ENCODE measurements around the gene TM2D3.

The TM2D3 gene

DNA sequence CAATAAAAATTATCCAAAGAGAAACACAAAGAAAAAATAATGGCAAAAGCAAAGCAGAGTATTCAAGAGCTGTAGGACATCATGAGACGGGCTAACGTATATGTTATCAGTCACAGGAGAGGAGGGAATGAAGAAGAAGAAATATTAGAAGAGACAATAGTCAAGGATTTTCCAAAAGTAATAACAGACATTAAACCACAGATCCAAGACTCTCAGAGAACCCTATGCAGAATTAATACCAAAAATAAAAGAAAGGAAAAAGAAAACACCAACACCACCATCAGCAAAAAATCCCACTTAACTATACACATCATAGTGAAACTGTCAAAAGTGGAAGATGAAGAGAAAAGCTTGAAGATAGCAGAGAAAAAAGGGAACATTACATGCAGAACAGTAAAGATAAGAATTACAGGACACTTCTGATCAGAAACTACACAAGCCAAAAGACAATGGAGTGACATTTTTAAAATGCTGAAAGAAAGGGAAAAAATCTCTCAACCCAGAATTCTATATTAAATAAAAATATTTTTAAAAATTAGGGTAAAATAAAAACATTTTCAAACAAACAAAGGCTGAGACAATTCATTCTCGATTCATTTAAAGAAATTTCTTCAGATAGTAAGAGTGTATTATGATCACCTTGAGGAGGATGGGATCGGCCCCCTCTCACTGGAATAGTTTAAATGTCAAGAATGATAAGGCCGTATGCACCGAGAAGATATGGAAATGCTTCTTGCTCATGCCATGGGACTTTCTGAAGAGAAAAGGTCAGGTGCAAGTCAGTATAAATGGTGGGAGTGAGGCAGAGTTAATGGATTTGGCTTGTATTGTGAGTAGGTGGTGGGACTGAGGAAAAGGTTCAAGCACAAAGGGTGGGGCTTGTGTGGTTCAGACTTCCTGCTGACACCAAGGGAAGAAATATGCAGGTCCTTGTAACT, 28.5 kb downstream of the TM2D3 start:
- no peak for DNase-seq (ENCODE audit: low read depth)

DNA sequence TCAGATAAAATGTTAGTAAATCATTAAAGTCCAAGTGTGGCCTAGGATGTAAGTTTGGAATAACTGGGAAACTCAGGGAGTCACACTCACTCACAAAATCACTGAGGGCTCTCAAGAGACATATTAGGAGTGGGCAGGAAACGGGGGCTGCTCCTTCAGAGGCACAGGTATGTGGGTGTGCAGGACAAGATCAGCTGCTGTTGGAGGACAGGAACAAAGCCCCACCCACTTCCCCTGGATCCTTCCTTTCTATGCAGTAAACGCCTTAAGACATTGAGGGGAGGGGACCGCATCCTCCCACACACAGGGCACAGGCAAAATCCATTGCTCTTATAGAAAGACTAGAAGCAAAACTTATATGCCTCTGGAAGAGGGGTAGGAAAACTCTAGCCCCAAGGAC, 30.2 kb downstream of the TM2D3 start:
- DNase-seq (ENCODE audit: low read depth) = no peak

DNA sequence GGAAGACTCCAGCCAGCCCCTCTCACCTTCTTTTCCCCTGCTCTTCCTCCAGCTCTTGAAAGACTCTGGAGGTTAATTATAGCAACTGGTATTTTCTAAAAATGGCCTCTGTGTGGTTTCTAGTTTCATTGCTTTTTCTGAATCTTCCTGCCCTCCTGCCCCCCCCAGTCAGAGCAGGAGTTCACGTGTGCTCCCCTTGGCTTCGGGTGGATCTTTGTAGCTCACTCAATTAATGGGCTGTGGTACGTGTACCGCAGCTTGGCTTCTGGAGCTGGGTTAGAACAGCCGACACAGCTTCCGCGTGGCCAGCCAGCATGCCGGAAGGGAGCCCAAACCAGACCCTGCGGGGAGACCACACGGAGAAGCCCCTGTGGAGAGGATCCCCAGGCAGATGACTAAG, 31.5 kb downstream of the TM2D3 start:
- no peak for DNase-seq (ENCODE audit: low read depth)

DNA sequence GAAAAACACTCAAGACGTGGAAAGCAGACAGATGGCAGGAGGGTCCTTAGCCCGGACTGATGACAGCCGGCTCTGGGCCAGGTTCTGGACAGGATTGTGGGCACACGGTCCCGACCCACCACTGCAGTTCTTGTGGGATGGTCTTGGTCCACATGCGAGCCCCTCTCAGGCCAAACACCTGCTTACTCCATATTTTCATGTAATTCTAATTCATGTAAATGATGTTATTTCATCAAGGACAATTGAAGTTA, 32.6 kb downstream of the TM2D3 start:
- DNase-seq (ENCODE audit: low read depth) = no peak

DNA sequence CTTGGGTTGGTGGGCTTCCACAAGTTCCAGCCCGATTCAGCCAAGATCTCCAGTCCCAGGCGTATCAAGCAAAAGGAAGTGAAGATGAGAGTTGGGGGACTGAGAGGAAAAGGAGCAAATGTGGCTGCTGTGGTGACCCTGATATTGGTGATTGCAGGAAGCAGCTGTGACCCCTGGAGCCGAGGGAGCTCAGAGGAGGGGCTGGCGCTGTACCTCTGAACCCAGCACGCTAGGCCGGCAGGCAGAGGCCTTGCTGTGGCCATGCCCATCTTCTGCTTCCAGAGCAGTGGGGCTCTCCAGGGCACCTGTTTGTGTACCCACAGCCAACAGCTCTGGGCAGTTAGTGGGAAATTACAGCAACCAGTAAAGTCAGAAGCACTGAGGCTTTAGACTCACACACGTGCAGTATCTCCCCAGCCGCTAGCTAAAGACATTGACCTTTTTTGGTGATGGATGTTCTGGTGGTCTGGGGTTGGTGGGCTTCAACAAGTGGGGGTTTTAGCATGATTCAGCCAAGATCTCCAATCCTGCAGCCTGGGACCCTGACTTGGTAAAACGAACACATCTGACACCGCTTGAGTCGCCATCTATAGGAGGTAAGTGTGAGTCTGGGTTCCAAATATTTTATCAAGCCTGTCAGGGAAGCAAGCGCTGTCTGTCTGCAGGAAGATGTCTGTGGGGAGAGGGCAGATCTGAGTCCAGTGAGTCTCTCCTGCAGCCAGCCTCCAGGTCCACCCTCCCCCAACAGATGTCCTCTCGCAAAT, 33.1 kb downstream of the TM2D3 start:
- no peak for DNase-seq (ENCODE audit: low read depth)

DNA sequence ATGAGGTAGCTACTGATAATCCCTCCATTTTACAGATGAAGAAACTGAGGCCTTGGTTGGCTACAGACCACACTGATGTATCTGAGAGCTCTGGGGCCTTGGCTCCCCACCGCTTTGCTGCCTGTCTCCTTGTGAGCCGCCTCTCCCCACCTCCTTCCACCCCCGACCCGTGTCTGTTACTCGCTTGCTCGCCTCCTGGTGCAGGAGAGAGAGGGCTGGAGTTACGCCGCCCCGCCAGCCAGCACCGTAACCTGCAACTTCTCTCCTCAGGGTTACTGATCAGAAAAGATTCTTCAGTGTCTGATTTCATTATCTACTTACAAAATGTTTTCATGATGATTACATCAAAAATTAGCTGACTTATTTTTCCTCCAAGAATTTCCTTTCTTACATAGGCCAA, 34.1 kb downstream of the TM2D3 start:
- no peak for DNase-seq (ENCODE audit: low read depth)

DNA sequence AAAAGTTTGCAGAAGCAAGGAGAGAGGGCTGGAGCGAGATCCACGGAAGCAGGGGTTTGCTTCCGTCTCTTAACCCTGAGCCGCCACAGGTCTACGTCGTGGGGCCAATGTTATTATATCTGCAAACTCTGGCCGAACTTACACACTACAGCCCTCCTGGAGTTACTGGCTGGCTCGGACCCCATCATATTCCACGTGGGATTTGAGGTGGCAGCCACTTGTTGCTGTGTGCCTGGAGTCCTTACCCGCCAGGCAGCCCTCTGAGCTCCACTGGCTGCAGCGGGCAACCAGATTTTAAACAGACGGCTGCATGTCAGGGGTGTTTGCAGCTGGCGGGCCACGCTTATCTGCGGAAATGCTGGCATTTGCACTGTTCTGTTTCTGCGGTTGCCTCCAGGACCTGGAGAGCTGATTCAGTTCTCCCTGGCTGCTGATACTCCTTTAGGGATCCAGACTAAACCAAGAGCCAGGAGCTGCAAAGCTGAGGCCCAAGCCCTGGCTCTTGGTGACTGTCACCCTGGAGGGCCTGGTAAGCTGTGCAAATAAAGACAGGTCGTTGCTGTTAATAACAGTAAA, 34.7 kb downstream of the TM2D3 start:
- no peak for DNase-seq (ENCODE audit: low read depth)

DNA sequence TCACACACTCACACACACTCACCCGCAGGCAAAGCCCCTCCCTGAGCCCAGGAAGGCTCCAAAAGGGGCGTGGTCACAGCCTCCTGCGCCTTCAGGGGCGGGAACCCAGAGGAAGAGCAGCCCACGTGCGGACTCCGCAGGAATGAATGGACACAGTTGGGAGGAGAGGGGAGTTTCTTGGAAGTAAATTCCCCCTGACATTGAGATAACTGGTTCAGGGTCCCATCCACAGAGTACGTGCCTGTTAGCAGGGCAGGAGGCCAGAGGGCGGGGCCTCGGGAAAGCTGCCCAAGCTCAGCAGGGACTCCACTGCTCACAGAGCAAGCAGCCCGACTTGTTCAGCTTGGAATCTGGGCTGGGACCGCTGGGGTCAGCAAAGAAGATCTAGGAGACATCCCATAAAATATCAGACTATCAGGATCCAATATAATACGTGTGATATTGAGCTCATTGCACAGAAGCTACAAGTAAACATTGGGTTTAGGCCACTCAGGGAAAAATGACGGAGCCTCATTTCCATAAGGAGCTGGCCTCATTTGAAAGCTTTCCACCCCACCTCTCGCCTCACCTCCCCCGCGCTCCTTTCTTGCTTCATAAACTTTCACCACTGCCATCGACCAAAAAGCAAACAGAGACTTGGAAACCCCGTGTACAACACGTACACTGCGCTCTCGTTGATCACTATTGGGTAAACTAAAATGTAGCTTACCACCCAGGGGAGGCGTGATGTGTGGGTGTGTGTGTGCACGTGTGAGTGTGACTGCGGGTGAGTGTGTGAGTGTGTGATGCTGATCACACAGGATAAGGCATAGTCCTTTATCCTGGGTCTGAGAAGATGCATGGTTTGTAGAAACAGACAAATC, 36.0 kb downstream of the TM2D3 start:
- DNase-seq (ENCODE audit: low read depth) = no peak

DNA sequence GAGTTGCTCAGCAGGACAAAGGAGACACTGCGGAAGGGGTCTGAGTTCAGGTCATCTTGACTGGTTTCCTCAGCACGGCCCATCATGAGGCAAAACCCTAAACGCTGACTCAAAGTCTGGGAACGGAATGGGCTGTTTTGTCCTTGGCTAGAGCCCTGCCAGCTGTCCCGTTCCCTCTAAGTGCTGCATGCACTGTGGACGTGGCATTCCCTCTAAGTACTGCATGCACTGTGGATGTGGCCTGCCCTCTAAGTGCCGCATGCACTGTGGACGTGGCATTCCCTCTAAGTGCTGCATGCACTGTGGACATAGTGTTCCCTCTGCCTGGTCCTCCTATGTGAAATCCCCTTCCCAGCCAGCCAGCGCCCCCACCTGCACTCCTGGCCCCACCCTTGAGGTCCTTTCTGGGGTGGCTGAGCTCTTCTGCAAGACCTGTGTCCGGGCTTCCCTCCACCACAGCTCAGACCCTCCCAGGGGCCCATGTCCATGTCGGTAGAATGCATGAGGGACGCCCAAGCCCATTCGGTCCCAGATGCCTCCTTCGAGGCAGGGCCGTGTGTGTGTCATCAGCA, 36.7 kb downstream of the TM2D3 start:
- no peak for DNase-seq (ENCODE audit: low read depth)

DNA sequence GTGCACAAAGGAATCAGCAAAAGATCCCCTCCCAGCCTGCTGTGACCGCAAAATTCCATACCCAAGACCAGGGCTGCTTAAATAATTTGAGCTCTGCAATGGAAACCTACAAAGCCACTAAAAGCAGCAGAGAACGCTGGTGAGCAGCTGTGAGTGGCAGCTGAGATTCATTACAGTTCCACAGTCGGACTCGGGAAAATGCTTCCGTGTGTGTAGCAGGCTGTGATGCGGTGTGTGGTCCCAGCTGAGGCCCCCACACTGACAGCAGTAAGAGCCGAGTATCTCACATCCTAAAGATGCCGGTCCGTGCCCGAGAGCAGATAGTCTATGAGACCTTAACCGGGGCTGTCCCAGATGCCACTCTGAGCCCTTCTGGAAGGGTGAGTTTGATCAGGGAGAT, 37.4 kb downstream of the TM2D3 start:
- no peak for DNase-seq (ENCODE audit: low read depth)

DNA sequence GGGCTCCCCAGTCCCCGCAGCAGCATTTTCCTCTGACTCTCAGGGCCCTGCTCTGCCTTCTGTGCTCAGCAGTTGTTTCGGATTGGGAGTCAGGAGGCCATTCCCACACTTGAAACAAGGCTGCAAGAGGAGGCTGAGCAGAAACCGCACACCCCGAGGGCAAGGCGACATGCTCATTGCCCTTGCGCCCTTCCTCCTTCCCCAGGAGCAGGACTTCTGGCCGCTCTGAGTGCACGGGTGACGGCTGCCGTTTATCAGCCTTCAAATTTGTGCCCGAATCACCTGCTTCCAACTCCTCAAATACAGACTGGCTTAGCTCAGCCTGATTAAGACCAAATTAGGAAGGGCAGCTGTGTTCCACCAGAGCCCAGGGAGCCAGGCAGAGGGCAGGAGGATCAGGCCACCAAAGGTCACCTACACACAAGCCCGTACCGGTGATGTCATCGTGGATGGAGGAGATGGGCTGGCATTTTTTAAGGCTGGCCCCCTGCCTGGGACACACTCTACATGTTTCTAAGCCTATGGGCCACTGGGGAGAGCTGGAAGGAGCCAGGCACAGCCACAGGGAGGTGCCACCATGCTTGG, 38.1 kb downstream of the TM2D3 start:
- no peak for DNase-seq (ENCODE audit: low read depth)

DNA sequence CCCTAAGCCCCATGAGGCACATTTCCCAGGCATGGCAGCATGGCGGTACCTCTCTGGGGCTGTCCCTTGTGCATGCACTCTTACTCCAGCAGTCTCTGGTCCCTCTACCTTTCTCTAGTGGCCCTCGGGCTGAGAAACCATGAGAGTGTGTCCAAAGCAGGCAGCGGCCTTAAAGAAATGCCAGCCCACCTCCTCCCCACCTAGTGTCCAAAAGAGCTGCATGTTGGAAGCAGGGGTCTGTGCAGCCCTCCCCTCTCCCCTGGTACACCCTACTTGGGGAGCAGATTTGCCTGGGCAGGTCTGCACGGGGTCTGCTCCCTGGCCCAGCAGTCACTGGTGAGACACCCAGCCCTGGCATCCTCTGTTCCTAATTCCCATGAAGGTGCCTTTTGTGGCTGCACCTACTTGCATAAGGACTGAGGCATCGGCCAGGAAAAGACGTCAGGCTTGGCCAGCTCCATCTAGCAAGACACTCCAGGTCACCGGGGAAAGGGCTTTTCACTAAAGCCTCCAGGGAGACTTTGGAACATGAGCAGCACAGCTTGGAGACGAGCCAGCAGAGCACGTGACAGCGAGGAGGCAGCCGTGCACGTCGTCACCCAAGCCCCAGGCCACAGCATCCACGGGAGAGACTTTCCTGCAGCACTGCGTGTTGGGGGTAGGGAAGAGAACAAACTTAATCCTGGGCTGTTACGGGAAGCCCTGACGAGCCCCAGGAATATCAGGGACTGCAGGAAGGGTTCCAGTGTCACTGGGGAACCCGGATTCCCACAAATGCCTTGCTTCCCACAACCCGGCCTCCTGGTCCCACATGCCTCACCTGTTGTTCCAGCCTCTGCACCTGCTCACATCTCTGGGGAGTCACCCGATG, 38.8 kb downstream of the TM2D3 start:
- DNase-seq (ENCODE audit: low read depth) = no peak

DNA sequence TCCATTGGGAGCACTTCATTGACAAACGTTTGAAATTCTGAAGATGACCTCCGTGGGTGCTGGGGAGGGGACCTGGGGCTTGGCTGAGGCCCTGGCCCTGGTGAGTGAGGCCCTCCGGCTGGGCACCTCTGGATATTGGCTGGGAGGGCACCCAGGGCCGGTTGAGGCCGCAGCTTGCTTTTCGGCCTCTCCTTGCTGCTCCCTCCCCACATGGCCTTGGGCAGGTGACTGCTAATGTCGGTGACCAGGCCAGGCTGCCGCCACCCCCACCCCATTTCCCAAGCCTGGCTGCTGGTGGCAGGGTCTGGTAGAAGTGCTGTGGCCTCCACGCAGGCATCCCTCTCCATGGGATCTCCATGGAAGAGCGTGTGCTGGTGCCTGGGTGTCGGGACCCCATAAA, 39.5 kb downstream of the TM2D3 start:
- no peak for DNase-seq (ENCODE audit: low read depth)

DNA sequence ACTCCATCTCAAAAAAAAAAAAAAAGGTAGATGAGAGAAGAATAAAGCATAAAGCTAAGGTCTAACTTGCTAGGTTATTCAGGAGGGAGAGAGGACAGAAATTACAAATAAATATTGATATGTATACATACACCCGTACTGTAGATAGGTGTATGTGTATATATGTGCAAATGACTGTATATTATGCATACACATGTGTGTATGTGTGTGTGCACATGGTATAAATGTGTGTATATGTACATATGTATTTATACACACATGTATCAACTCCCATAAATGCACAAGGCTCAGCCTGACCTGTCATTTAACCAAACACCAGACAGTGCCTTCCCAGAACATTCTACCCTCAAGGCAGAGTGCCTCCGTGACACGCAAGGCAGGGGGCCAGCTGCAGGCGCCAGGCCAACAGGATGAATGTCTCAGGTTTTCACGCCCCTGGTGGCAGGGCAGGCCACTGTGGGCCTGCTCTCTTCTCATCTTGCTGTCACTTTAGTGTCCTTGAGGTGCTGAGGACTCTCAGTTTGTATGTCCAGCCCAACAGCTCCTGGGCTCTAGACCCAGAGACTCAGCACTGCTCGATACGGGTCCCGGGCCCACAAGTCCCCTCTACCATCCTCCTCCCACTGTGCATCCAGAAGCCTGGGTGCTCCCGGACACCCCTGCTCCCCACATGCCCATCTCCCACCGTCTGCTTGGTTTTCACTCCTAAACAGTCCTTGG, 40.4 kb downstream of the TM2D3 start:
- no peak for DNase-seq (ENCODE audit: low read depth)

DNA sequence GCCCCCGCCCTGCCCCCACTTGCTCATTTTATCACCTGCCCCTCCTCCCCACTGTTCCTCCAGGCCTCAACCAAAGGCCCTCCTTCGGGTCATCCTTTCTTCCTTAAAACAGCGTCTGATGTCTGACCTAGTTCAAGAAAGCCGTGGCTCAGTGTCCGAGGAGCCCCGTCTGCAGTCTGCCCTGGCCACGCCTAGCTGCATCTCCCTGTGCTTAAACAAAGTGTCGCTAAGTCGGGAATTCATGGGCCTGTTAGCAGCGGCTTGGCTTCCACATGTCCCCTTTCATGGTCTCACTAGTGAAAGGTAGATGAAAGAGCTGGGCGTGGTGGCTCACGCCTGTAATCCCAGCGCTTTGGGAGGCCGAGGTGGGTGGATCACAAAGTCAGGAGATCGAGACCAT, 41.2 kb downstream of the TM2D3 start:
- no peak for DNase-seq (ENCODE audit: low read depth)

DNA sequence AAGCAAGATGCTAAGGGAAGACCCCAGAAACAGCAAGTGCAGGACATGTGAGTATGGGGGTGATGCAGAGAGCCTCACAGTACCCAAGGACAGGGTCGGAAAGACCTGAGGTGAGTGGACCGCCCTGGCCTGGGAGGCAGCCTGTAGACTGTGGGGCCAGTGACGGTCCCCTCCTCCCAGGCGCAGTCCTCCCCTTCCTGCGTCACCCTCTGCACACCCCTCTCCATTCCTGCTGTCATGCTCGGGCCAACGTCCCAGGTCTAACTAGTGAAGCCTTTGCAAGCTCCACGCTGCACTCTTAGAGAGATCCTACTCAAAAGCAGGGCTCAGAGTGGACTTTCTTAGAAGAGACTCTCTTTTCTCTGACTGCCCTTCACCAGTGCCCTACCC, 41.6 kb downstream of the TM2D3 start:
- DNase-seq (ENCODE audit: low read depth) = no peak

DNA sequence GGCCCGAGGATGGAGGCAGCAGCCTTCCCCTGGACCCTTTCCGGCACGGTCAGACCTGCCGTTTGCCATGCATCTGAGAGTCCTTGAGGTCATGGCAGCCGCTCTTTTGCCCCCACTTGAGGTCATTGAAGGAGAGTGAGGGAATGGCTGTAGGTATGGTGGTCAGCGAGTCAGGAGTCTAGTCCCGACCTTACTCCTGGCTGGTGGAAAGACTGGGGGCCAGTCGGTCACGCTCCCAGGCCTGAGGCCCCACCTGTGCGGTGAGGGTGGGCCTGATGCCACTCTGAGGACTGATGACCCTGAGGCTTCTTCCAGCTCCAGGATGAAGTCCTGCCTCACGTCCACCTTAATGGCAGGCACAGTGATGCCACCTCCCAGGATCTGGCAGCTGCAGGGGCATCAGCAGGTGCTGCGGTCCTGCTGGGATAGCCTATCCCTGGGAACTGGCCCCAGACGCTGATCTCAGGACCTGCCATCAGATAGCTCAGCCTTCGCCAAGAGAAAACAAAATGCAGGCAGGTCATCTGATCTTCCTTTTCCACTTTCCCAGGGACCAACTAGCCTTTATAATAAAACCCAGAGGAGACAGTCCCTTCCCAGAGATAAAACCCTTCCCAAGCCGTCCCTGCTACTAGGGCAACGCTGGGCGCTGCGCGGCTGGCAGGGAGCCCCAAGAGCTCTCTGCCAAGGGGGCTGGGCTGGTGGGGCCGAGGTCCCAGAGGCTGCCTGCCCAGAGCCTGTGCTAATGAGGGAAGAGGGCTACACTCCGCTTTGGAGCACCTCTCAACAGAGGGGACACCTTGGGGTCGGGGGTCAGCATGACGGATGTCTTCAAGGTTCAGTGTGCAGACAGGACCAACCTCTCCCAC, 42.2 kb downstream of the TM2D3 start:
- no peak for DNase-seq (ENCODE audit: low read depth)

DNA sequence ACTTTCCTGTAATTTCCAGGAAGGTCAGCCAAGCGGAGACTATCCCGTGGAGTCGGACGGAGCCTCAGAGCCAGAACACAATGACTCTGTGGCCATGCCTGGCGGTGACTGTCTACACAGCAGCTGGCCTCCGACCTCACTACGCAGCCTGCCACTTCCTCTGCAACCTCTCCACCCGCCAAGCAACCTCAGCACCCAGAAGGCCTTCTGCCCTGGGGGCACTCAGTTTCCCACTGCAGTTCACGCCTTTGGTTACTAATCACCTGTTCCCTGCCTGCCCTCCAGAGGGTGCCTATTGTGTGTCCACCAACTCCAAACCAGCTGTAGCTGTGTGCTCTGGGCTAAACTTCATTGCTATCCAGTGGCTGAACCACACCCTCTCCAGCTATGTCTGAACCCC, 44.0 kb downstream of the TM2D3 start:
- no peak for DNase-seq (ENCODE audit: low read depth)

DNA sequence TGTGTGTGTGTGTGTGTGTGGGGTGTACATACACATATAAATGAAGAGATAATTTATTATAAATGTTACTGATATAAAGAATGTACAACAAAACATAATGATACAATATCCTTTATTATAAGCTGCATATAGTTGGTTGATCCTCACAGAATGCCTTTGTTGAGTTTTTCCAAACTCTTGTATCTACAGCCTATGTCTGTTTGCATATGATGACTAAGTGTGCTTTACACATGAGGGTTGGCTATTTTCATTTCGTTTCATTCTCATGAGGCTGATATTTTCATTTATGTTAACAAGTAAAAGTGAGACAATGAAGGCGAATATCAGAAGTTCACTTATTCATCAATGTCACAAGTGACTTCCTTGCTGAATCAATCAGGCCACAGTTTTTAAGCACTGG, 45.1 kb downstream of the TM2D3 start:
- DNase-seq (ENCODE audit: low read depth) = no peak

All from activated T-cell treated with anti-CD3 and anti-CD28 coated beads for 1 hour (primary cell).